SH-SY5Y (cell line): Measurements from ENCODE around the gene MAP3K7CL.

ENCODE experiments used
- GATA2 ChIP-seq: IDR thresholded peaks from 2 replicates; pipeline ENCODE4 v1.6.1; 2011; ENCODE audit warnings: mild to moderate bottlenecking, low read depth, low read length
- GATA3 ChIP-seq: IDR thresholded peaks from 2 replicates; pipeline ENCODE4 v1.6.1; 2011; ENCODE audit warnings: low read depth, mild to moderate bottlenecking, low read length, moderate library complexity

DNA sequence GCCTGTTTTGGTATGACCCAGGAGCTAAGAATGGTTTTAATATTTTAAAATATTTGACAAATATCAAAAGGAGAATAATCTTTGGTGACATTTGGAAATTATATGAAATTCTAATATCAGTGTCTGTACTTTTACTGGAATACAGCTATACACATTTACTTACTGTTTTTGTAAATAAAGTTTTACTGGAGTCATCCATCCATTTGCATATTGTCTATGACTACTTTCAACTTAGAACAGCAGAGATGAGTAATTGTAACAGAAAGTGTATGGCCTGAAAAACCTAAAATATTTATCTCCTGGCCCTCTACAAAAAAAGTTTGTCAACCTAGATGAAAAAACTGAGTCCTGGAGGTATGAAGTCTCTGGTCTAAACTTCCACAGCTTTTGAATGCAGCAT is 5.8 kb upstream of the MAP3K7CL start:
- no peak for TF ChIP-seq GATA2
- no peak for TF ChIP-seq GATA3
